OCI-LY7 (cell line): Measurements from ENCODE around the gene ANP32E. TPM values are rescaled to one million over a fixed set of nuclear protein-coding genes. Genes with fewer than 3 reads are reported as not detected.
"Not testable (repeated sequence)": the region's sequence is repeated elsewhere in the genome, so short reads cannot be mapped to it uniquely, and the experiment has no call there.

Experiments
- BruUV-seq: library from RNA; stranded (reverse); fragments of 400-500 nt; replicated peaks from 2 replicates; lab custom pipeline; 2021; lab: Mats Ljungman, UMichigan
- CTCF ChIA-PET: fragments of 300-600 bp; sonication (Branson Sonifier 250); formaldehyde crosslinking; loops from one replicate; lab custom pipeline; 2022; ENCODE audit warnings: antibody characterized with exemption; ENCODE audit not compliant: unreplicated experiment; lab: Charles Lee
- POLR2A ChIA-PET: fragments of 300-600 bp; sonication (Branson Sonifier 250); formaldehyde crosslinking; loops from one replicate; lab custom pipeline; 2022; ENCODE audit warnings: antibody characterized with exemption; lab: Charles Lee
- DNase-seq: peaks from one replicate; pipeline ENCODE4 v3.0.0-alpha.2; 2015; ENCODE audit warnings: low spot score
- H2AFZ ChIP-seq: fragments of 200-600 bp; sonication (generic), shearing (Covaris generic); 2 replicates; pipeline ENCODE4 v1.6.1; 2014; ENCODE audit warnings: mild to moderate bottlenecking, antibody characterized with exemption, low read length, moderate library complexity
- H3K27ac ChIP-seq: fragments of 200-600 bp; sonication (generic); 2 replicates; pipeline ENCODE4 v1.5.1; 2014; ENCODE audit warnings: mixed run types, low read depth, mild to moderate bottlenecking, moderate library complexity, low read length, inconsistent platforms; ENCODE audit not compliant: poor library complexity, severe bottlenecking
- H3K36me3 ChIP-seq: fragments of 200-600 bp; sonication (generic); 2 replicates; pipeline ENCODE4 v1.6.1; 2014; ENCODE audit warnings: mild to moderate bottlenecking, antibody characterized with exemption, low read length, moderate library complexity, mixed read lengths; ENCODE audit not compliant: insufficient read depth
- H3K4me1 ChIP-seq: fragments of 200-600 bp; sonication (generic); 2 replicates; pipeline ENCODE4 v1.5.1; 2014; ENCODE audit warnings: mild to moderate bottlenecking, low read length; ENCODE audit not compliant: insufficient read depth, poor library complexity, severe bottlenecking
- H3K4me2 ChIP-seq: fragments of 200-600 bp; sonication (generic); 2 replicates; pipeline ENCODE4 v1.6.1; 2014; ENCODE audit warnings: mild to moderate bottlenecking, low read length
- H3K4me3 ChIP-seq: fragments of 200-600 bp; sonication (generic); 2 replicates; pipeline ENCODE4 v1.5.1; 2014; ENCODE audit warnings: mild to moderate bottlenecking, low read depth, low read length; ENCODE audit not compliant: poor library complexity, severe bottlenecking
- H3K79me2 ChIP-seq: fragments of 200-600 bp; sonication (generic); 2 replicates; pipeline ENCODE4 v1.6.1; 2016; ENCODE audit warnings: low read depth, mild to moderate bottlenecking, low read length, moderate library complexity, mixed read lengths; ENCODE audit not compliant: insufficient read depth
- H3K9me2 ChIP-seq: fragments of 200-600 bp; sonication (generic); 2 replicates; pipeline ENCODE4 v1.6.1; 2016; ENCODE audit warnings: mild to moderate bottlenecking, low read length, mixed read lengths; ENCODE audit not compliant: insufficient read depth
- H3K9me3 ChIP-seq: fragments of 200-600 bp; sonication (generic); 2 replicates; pipeline ENCODE4 v1.6.1; 2014; ENCODE audit warnings: mild to moderate bottlenecking, mixed run types, low read length, mixed read lengths
- H4K20me1 ChIP-seq: fragments of 200-600 bp; sonication (generic); 2 replicates; pipeline ENCODE4 v1.6.1; 2014; ENCODE audit warnings: mild to moderate bottlenecking, antibody characterized with exemption, low read length, moderate library complexity, mixed read lengths; ENCODE audit not compliant: insufficient read depth
- EZH2phosphoT487 ChIP-seq: fragments of 200-600 bp; sonication (generic); IDR thresholded peaks from 2 replicates; pipeline ENCODE4 v1.6.1; 2018; ENCODE audit warnings: low read depth, borderline replicate concordance, mild to moderate bottlenecking, mixed run types, antibody characterized with exemption, low read length, moderate library complexity, mixed read lengths
- intact Hi-C: fragments of 100-400 bp; cut with micrococcal nuclease; formaldehyde crosslinking; loops from one replicate; pipeline ENCODE4 v1.10.0; 2022; ENCODE audit not compliant: unreplicated experiment
- total RNA-seq, 2 experiments: library from RNA; depleted of rRNA in 1 of 2; stranded (reverse); fragments of >200 nt in 1 of 2; shearing (Covaris generic) in 1 of 2; gene quantifications; 2 replicates each; pipeline ENCODE4 v1.2.3, GENCODE V29; 2014 to 2022
- TF ChIP-seq, protein P1 (sequence below): fragments of 200-600 bp; sonication (generic); conservative IDR thresholded peaks from 2 replicates; pipeline ENCODE4 v1.5.1; 2014; ENCODE audit warnings: mild to moderate bottlenecking, antibody characterized with exemption, low read length, moderate library complexity, mixed read lengths

The ANP32E gene
- total RNA-seq, 2 experiments from 2014 or later = 52.8 to 152 TPM

DNA sequence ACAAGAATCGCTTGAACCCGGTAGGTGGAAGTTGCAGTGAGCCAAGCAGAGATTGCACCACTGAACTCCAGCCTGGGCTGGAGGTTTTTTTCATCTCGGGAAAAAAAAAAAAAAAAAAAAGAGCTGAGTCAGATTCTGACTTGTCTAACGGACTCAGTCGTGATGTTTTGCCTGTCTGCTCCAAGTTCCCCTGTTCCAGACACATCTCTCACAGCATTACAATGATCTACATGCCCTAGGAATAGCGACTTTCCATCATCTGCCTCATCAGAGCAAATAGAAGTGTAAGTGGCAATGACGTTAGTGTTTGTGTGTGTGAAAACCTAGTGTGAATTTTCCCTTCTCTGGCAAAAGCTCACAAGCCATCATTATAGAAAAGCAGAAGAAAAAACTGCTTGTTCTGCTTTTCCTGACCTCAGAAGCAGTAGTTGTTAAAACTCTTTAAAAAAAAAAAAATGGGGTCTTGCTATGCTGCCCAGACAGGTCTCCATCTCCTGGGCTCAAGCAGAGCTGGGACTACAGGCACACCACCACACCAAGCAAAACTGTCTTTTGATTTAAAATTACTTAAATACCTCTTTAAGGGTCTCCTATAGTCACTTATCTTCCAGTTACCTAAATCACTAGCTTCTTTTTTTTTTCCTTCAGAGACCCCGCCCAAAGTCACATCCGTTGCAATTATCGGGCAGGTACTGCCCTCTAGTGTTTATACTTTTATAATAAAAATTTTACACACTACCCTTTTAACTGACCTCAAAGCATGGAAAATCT lies 48.9 kb downstream of the ANP32E start:
- POLR2A ChIA-PET = interaction anchor here (0.6 to 1.7 kb wide), 13 partner anchors 8 to 300 kb away, joined by 3 to 18 read pairs (median 3); a partner anchor contains a TSS
- no TSS peak for BruUV-seq
- no peaks in the 10 kb centered on the region for H3K9me3 ChIP-seq
- no peaks in the 10 kb centered on the region for H3K79me2 ChIP-seq
- intact Hi-C loops = loop anchor here (1.0 to 5.0 kb wide), 2 partner anchors 225 to 295 kb away; no protein-coding TSS in a partner anchor
- TF ChIP-seq, protein P1, sequence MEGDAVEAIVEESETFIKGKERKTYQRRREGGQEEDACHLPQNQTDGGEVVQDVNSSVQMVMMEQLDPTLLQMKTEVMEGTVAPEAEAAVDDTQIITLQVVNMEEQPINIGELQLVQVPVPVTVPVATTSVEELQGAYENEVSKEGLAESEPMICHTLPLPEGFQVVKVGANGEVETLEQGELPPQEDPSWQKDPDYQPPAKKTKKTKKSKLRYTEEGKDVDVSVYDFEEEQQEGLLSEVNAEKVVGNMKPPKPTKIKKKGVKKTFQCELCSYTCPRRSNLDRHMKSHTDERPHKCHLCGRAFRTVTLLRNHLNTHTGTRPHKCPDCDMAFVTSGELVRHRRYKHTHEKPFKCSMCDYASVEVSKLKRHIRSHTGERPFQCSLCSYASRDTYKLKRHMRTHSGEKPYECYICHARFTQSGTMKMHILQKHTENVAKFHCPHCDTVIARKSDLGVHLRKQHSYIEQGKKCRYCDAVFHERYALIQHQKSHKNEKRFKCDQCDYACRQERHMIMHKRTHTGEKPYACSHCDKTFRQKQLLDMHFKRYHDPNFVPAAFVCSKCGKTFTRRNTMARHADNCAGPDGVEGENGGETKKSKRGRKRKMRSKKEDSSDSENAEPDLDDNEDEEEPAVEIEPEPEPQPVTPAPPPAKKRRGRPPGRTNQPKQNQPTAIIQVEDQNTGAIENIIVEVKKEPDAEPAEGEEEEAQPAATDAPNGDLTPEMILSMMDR = peak; percentile 89
- no peak for TF ChIP-seq EZH2phosphoT487
- H2AFZ ChIP-seq = peak overlapping the region; percentile 39; the same call in 1 of the 2 replicates
- no peak overlapping the region for H3K4me3 ChIP-seq
- H3K27ac ChIP-seq = no peak overlapping the region
- DNase-seq = peak; percentile 80
- no peaks in the 10 kb centered on the region; the same call in 1 of the 2 replicates for H4K20me1 ChIP-seq
- no peaks in the 10 kb centered on the region for H3K9me2 ChIP-seq
- CTCF ChIA-PET = interaction anchor here (0.6 to 1.4 kb wide), 9 partner anchors 17 to 251 kb away, joined by 3 to 6 read pairs (median 3); partner anchors contain the start of gene VPS45
- H3K36me3 ChIP-seq = no peaks in the 10 kb centered on the region
- peaks cover 11% of the 10 kb centered on the region for H3K4me1 ChIP-seq
- H3K4me2 ChIP-seq = peak overlapping the region; percentile 21; the same call in 1 of the 2 replicates

GRCh38 chr1:150186438-150186788 lies 49.5 kb downstream of the ANP32E start:
- ChIA-PET CTCF (interaction anchor here (0.9 to 1.4 kb wide), 3 partner anchors 17 to 113 kb away, joined by 3 to 5 read pairs (median 3); no protein-coding TSS in a partner anchor), POLR2A (interaction anchor here (0.7 to 1.7 kb wide), 4 partner anchors 8 to 299 kb away, joined by 3 to 18 read pairs (median 4); a partner anchor contains a TSS)
- not testable (repeated sequence) for H3K36me3 ChIP-seq, H3K4me3 ChIP-seq, H3K9me3 ChIP-seq, H3K9me2 ChIP-seq, H4K20me1 ChIP-seq, H3K4me2 ChIP-seq, H3K79me2 ChIP-seq, BruUV-seq, DNase-seq, H3K27ac ChIP-seq
- peaks cover 11% of the 10 kb centered on the region for H3K4me1 ChIP-seq
- intact Hi-C loops = loop anchor here (5.0 kb wide), 1 partner anchor 294 kb away; no protein-coding TSS in a partner anchor
- peak overlapping the region; percentile 39; the same call in 1 of the 2 replicates for H2AFZ ChIP-seq

GRCh38 chr1:150185481-150185880 lies 50.4 kb downstream of the ANP32E start:
- H4K20me1 ChIP-seq = no peaks in the 10 kb centered on the region; the same call in 1 of the 2 replicates
- H3K4me1 ChIP-seq = peaks cover 11% of the 10 kb centered on the region
- H3K79me2 ChIP-seq = no peaks in the 10 kb centered on the region
- ChIA-PET CTCF (no interaction called here), POLR2A (interaction anchor here (0.6 kb wide), 1 partner anchor 129 kb away, joined by 3 read pairs; no protein-coding TSS in a partner anchor)
- H3K9me2 ChIP-seq = no peaks in the 10 kb centered on the region
- no peaks in the 10 kb centered on the region for H3K9me3 ChIP-seq
- no TSS peak for BruUV-seq
- DNase-seq = no peak
- no peak overlapping the region for H3K27ac ChIP-seq
- TF ChIP-seq EZH2phosphoT487 = no peak
- TF ChIP-seq, protein P1 = no peak
- H3K36me3 ChIP-seq = no peaks in the 10 kb centered on the region
- H2AFZ ChIP-seq = no peak overlapping the region
- no peak overlapping the region for H3K4me3 ChIP-seq
- H3K4me2 ChIP-seq = no peak overlapping the region
- intact Hi-C loops = loop anchor here (5.0 kb wide), 1 partner anchor 293 kb away; no protein-coding TSS in a partner anchor
